Activated CD8-positive, alpha-beta memory T cell treated with anti-CD3 and anti-CD28 coated beads for 36 hours (primary cell): Measurements from ENCODE around the gene ILF3. TPM values are rescaled to one million over a fixed set of nuclear protein-coding genes. Genes with fewer than 3 reads are reported as not detected.

Experiments
- CTCF ChIA-PET: fragments of 350-600 bp; sonication (Branson Sonifier 250); formaldehyde crosslinking; loops from one replicate; lab custom pipeline; 2021; ENCODE audit warnings: antibody characterized with exemption; lab: Charles Lee
- POLR2A ChIA-PET: fragments of 350-600 bp; sonication (Branson Sonifier 250); formaldehyde crosslinking; loops from one replicate; lab custom pipeline; 2021; ENCODE audit warnings: antibody characterized with exemption; lab: Charles Lee
- total RNA-seq, 2 experiments: library from RNA; stranded (reverse); gene quantifications; one replicate each; pipeline ENCODE4 v1.2.3, GENCODE V29; 2021

Gene ILF3
- total RNA-seq, 2 experiments from 2014 or later = 476 to 479 TPM

DNA sequence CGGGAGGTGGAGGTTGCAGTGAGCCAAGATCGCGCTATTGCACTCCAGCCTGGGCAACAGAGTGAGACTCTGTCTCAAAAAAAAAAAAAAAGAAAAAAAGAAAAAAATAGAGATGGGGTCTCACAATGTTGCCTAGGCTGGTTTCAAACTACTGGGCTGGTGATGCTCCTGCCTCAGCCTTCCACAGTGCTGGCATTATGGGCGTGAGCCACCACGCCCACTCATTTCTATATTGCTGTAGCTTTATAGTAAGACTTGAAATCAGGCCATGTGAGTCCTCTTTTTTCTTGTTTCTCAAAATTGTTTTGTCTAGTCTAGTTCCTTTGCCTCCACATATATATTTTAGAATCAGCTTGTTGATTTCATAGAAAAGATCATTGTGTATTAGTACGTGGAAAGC, 82.0 kb downstream of the ILF3 start:
- ChIA-PET POLR2A (no interaction called here), CTCF (interaction anchor here (0.6 kb wide), 1 partner anchor 125 kb away, joined by 4 read pairs; no protein-coding TSS in a partner anchor)

DNA sequence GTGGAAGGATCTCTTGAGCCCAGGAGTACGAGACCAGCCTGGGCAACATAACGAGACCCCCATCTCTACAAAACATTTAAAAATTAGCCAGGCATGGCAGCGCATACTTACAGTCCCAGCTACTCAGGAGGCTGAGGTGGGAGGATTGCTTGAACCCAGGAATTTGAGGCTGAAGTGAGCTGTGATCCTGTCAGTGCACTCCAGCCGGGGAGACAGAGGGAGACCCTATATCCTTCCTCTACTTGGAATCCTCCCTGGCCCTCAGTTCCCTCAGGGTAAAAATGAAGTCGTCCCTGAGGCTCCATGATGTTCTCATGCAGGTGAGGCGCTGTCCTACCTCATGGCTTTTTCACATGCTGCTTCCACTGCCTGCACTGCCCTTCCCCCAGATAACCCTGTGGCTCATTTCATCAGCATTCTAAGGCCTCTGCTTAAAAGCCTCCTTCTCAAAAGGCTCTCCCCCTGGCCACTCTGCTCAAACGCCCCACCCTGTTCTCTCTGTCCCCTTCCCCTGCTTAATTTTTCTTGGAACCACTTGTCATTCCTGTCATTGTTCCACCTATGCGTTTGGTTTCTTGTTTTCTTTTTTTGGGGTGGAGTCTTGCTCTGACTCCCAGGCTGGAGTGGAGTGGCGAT, 82.9 kb downstream of the ILF3 start:
- CTCF ChIA-PET = no interaction called here
- POLR2A ChIA-PET = no interaction called here

DNA sequence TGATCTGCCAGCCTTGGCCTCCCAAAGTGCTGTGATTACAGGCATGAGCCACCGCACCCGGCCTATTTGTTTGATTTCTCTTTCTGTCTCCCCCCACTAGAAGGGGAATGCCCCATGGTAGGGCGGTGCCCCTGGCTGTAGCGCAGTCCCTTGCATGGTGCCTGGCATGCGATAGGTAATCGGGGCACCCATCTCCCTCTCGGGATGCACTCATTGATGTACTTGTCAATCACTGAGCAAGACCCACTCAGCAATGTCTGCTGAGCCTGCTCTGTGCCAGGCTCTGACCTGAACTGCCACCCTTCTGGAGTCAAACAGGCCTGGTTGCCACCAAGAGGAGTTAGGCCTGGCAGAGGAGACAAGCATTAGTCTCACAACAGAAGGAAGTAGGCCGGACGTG, 83.6 kb downstream of the ILF3 start:
- ChIA-PET CTCF (no interaction called here), POLR2A (no interaction called here)

DNA sequence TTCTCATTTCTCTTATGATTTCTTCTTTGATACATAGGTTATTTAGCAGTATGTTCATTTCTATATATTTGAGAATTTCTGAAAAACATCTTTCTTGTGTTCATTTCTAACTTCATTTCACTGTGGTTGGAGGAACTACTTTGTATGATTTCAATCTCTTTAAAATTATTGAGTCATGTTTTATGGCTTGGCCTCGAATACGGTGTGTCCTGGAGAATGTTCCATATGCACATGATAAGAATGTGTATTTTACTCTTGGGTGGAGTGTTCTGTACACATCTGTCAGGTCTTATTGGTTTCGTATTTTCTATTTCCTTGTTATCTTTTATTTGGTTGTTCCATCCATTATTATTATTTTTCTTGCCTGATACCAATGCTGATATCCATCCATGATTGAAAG, 86.7 kb downstream of the ILF3 start:
- ChIA-PET POLR2A (no interaction called here), CTCF (interaction anchor here (1.3 to 1.4 kb wide), 2 partner anchors 10 to 125 kb away, joined by 3 to 4 read pairs; no protein-coding TSS in a partner anchor)

Other genes with a start within 250 kb of the ILF3 start
- 10 to 100 TPM; 30.3 to 31.2 TPM for gene PDE4A, start 233.8 kb upstream of the ILF3 start, total RNA-seq
- 10 to 100 TPM; 90.6 to 94.8 TPM for gene KEAP1, start 151.0 kb upstream of the ILF3 start, total RNA-seq
- gene S1PR5, start 136.9 kb upstream of the ILF3 start, total RNA-seq = 1 to 10 TPM in 1 of 2 experiments, under 1 TPM in 1; 0.46 to 1.1 TPM
- gene ATG4D, start 110.4 kb upstream of the ILF3 start, total RNA-seq = 10 to 100 TPM; 34.5 to 36.8 TPM
- gene KRI1, start 88.3 kb upstream of the ILF3 start, total RNA-seq = 10 to 100 TPM; 73.3 to 75.3 TPM
- gene CDKN2D, start 85.4 kb upstream of the ILF3 start, total RNA-seq = 10 to 100 TPM; 35.0 to 35.9 TPM
- gene AP1M2, start 67.0 kb upstream of the ILF3 start, total RNA-seq = not detected
- gene SLC44A2, start 28.8 kb upstream of the ILF3 start, total RNA-seq = 10 to 100 TPM; 70.6 to 74.6 TPM
- gene QTRT1, start 47.1 kb downstream of the ILF3 start, total RNA-seq = 10 to 100 TPM; 69.9 to 72.7 TPM
- 100 to 1,000 TPM; 144 to 150 TPM for gene DNM2, start 63.7 kb downstream of the ILF3 start, total RNA-seq
- gene TMED1, start 181.9 kb downstream of the ILF3 start, total RNA-seq = 10 to 100 TPM; 13.4 to 14.2 TPM
- gene C19orf38, start 194.1 kb downstream of the ILF3 start, total RNA-seq = under 1 TPM; 0.44 to 0.48 TPM
- gene CARM1, start 217.2 kb downstream of the ILF3 start, total RNA-seq = 10 to 100 TPM; 83.6 to 85.1 TPM